Colonic mucosa (tissue), 4 donors: ENCODE data around the gene DDX1. TPM values are rescaled to one million over a fixed set of nuclear protein-coding genes. Genes with fewer than 3 reads are reported as not detected.

Experiments
- DNase-seq: peaks from one replicate; pipeline ENCODE4 v3.0.0-alpha.2; 2020
- H3K27ac ChIP-seq: fragments of 200-600 bp; one replicate; pipeline ENCODE4 v1.8.0; 2021
- H3K27me3 ChIP-seq: fragments of 200-600 bp; one replicate; pipeline ENCODE4 v1.8.0; 2021
- H3K36me3 ChIP-seq: fragments of 200-600 bp; one replicate; pipeline ENCODE4 v1.8.0; 2021
- H3K4me1 ChIP-seq: fragments of 200-600 bp; one replicate; pipeline ENCODE4 v1.8.0; 2021; ENCODE audit warnings: mild to moderate bottlenecking
- H3K4me3 ChIP-seq: fragments of 200-600 bp; one replicate; pipeline ENCODE4 v1.8.0; 2021
- H3K9ac ChIP-seq, 2 donors: one replicate each; pipeline ENCODE4 v1.7.0; 2013; ENCODE audit warnings: control low read depth in 2 of 2, low read depth in 2 of 2, low read length in 2 of 2
- H3K9me3 ChIP-seq: fragments of 200-600 bp; one replicate; pipeline ENCODE4 v1.8.0; 2021
- intact Hi-C: fragments of 100-400 bp; cut with DNase I; formaldehyde crosslinking; loops from one replicate; pipeline ENCODE4 v1.14.1; 2022
- total RNA-seq, 2 donors: library from RNA; stranded (reverse); fragmentation: NEBNext Ultra II Directional in 1 of 2; extraction: Animal tissue kit (Norgen Biotek cat#: 25700) in 1 of 2; gene quantifications; one replicate each; pipeline ENCODE4 v1.2.1, GENCODE V29; 2021
- TF ChIP-seq, protein P1 (sequence below): fragments of 200-600 bp; IDR thresholded peaks from one replicate; pipeline ENCODE4 v1.8.0; 2022; ENCODE audit warnings: antibody characterized with exemption, mild to moderate bottlenecking
- donor health status: healthy.
- donor health status: DM: no; HTN: no; CAD: no.
- donor health status: DM: no; HTN: no; CAD: no.

Gene DDX1
- total RNA-seq, 2 donors from 2014 or later: 71.6 to 91.3 TPM

DNA sequence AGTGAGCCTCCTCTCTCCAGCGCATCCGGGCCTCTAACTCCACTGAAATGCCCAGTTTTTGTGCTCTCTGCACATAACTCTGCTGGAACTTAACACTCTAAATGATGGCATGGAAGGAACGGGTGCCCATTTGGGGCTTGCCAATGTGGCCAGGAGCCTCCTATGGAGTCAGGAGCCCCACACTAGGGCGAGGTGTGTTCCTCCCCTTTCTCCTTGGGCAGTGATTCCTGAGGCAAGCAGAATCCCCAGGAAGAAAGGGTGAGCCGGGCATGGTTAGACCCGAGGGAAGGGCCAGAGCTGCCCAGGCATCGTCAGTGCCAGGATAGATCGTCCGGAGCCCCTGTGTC, 63.0 kb downstream of the DDX1 start:
- intact Hi-C loops: no loop called here
- H3K4me3 ChIP-seq: no peak overlapping the region
- TF ChIP-seq, protein P1, sequence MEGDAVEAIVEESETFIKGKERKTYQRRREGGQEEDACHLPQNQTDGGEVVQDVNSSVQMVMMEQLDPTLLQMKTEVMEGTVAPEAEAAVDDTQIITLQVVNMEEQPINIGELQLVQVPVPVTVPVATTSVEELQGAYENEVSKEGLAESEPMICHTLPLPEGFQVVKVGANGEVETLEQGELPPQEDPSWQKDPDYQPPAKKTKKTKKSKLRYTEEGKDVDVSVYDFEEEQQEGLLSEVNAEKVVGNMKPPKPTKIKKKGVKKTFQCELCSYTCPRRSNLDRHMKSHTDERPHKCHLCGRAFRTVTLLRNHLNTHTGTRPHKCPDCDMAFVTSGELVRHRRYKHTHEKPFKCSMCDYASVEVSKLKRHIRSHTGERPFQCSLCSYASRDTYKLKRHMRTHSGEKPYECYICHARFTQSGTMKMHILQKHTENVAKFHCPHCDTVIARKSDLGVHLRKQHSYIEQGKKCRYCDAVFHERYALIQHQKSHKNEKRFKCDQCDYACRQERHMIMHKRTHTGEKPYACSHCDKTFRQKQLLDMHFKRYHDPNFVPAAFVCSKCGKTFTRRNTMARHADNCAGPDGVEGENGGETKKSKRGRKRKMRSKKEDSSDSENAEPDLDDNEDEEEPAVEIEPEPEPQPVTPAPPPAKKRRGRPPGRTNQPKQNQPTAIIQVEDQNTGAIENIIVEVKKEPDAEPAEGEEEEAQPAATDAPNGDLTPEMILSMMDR: no peak
- H3K4me1 ChIP-seq: no peaks in the 10 kb centered on the region
- H3K27me3 ChIP-seq: no peaks in the 10 kb centered on the region
- no peak overlapping the region for H3K9ac ChIP-seq
- H3K36me3 ChIP-seq: no peaks in the 10 kb centered on the region
- H3K27ac ChIP-seq: no peak overlapping the region
- H3K9me3 ChIP-seq: no peaks in the 10 kb centered on the region
- DNase-seq: no peak

DNA sequence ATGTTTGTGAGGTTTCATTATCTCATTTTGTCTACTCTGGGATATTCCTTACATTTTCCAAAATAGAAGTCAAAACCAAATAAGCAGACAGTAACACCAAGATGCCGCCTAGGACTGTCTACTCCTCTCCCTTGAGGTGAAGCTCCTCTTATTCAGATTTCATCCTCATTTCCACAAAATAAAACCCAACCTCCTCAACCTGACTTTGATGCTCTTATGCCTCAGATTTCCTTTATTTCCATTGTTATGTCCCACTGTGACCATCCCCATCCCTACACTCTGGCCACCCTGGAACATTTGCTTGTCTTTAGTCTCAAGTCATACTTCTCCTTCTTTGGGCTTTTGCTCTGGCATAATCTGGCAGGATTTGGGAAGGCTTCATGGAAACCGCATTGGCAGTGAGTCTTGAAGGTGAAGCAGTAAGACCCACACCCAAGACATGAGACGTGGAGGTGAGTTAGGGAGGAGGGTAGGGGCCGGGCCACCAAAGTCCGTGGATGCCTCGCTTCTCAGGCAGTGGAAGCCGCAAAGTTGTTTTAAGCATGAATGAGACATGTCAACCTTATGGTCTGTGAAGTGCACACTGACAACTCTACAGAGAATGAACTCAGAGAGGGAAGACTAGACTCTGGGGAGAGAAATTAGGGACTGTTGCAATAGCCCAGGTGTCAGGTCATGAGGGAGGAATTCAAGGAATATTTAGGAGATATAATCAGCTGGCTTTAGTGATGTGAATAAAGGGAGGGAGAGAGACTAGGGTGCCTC, 63.6 kb downstream of the DDX1 start:
- no peaks in the 10 kb centered on the region for H3K36me3 ChIP-seq
- no peak overlapping the region for H3K27ac ChIP-seq
- no peaks in the 10 kb centered on the region for H3K4me1 ChIP-seq
- no peaks in the 10 kb centered on the region for H3K9me3 ChIP-seq
- DNase-seq: no peak
- TF ChIP-seq, protein P1: no peak
- H3K9ac ChIP-seq: no peak overlapping the region
- H3K27me3 ChIP-seq: no peaks in the 10 kb centered on the region
- no peak overlapping the region for H3K4me3 ChIP-seq
- intact Hi-C loops: no loop called here

DNA sequence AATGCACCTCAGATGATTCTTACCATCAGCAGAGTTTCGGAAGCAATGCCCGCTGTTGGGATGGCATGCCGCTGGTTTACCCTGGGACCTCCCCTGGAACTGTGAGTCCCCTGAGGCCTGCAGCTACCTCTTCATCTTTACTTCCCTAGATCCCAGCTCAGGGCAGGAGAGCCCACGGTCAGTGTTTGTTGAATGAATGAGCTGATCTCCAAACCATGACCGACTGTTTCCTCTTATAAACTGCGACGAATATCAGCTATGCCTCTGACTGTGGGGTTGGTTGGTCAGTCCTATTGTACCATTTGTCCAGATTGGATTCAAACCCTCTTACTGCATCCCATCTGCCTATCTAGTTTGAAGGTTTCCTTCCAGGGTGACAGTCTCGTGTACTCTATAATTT, 64.4 kb downstream of the DDX1 start:
- TF ChIP-seq, protein P1: no peak
- no peaks in the 10 kb centered on the region for H3K9me3 ChIP-seq
- H3K9ac ChIP-seq: no peak overlapping the region
- intact Hi-C loops: no loop called here
- no peak for DNase-seq
- H3K4me3 ChIP-seq: no peak overlapping the region
- no peaks in the 10 kb centered on the region for H3K36me3 ChIP-seq
- no peaks in the 10 kb centered on the region for H3K4me1 ChIP-seq
- no peak overlapping the region for H3K27ac ChIP-seq
- H3K27me3 ChIP-seq: no peaks in the 10 kb centered on the region

DNA sequence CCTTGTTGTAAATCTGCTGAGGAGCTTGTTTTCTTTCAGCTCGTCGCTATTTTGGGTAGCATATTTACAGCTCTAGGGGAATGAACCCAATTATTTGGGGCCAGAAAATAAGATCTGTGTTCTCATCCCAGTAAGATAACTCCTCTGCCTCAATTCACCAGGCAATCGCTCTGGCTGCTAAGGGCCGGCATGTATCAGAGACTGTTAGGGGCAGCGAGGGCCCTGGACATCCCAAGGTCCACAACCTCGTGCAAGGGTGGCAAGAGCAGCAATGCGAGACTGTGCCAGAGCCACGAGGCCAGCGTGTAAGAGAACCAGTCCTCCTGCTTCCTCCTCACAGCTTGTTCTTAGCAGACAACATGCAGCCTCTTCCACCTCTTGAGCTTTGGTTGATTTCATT, 66.1 kb downstream of the DDX1 start:
- TF ChIP-seq, protein P1: no peak

DNA sequence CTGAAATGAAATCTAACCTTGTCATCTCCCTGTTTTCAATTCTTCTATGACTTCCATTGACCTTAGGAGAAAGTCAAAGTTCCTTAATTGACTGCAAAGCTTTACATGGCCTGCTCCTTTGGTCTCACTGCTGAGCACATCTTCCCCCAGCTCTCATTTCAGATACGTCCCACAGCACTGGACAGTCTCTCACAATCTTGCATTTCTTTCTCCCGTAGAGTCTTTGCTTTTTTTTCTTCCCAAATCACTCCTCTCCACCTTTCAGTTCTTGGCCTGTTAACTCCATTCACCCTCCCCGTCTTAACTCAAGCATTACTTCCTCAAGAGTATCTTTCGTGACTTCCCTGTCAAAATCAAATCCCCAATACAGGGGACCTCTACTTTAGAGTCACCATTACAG, 67.2 kb downstream of the DDX1 start:
- no peaks in the 10 kb centered on the region for H3K4me1 ChIP-seq
- no peaks in the 10 kb centered on the region for H3K27me3 ChIP-seq
- intact Hi-C loops: no loop called here
- H3K9me3 ChIP-seq: no peaks in the 10 kb centered on the region
- no peaks in the 10 kb centered on the region for H3K36me3 ChIP-seq
- DNase-seq: no peak
- H3K4me3 ChIP-seq: no peak overlapping the region
- TF ChIP-seq, protein P1: no peak
- H3K9ac ChIP-seq: no peak overlapping the region
- H3K27ac ChIP-seq: no peak overlapping the region

More for the DNA sequence above, 66.1 kb downstream of the DDX1 start:
- Histone ChIP-seq H3K36me3 (no peaks in the 10 kb centered on the region), H3K27ac (no peak overlapping the region), H3K4me1 (no peaks in the 10 kb centered on the region), H3K27me3 (no peaks in the 10 kb centered on the region), H3K4me3 (no peak overlapping the region), H3K9me3 (no peaks in the 10 kb centered on the region), H3K9ac (no peak overlapping the region)
- intact Hi-C loops: no loop called here
- no peak for DNase-seq
